BJ (cell line): ENCODE data around the gene PCDH1. TPM values are rescaled to one million over a fixed set of nuclear protein-coding genes. Genes with fewer than 3 reads are reported as not detected.
"Not testable (repeated sequence)": the region's sequence is repeated elsewhere in the genome, so short reads cannot be mapped to it uniquely, and the experiment has no call there.

ENCODE experiments used
- CTCF ChIA-PET: fragments of 350-600 bp; formaldehyde crosslinking; extraction: SDS; loops from one replicate; lab custom pipeline; 2021; ENCODE audit warnings: antibody characterized with exemption, inconsistent platforms; lab: Yijun Ruan, JAX
- POLR2A ChIA-PET: fragments of 300-600 bp; sonication (Branson Sonifier 250); formaldehyde crosslinking; extraction: SDS; loops from one replicate; lab custom pipeline; 2021; ENCODE audit warnings: antibody characterized with exemption; lab: Charles Lee
- DNase-seq: peaks from one replicate; pipeline ENCODE4 v3.0.0-alpha.2; 2011; ENCODE audit warnings: low read depth
- H3K27me3 ChIP-seq: 2 replicates; pipeline ENCODE4 v1.6.0; 2011; ENCODE audit warnings: low read length; ENCODE audit not compliant: control insufficient read depth, insufficient read depth
- H3K36me3 ChIP-seq: 2 replicates; pipeline ENCODE4 v1.5.1; 2011; ENCODE audit warnings: low read length; ENCODE audit not compliant: control insufficient read depth, insufficient read depth
- H3K4me3 ChIP-seq: 2 replicates; pipeline ENCODE4 v1.5.1; 2011; ENCODE audit warnings: low read depth, mild to moderate bottlenecking, control low read depth, low read length
- CTCF ChIP-seq: IDR thresholded peaks from 2 replicates; pipeline ENCODE4 v1.5.1; 2011; ENCODE audit warnings: low read depth, mild to moderate bottlenecking, control low read depth, inconsistent platforms, low read length, moderate library complexity; ENCODE audit not compliant: insufficient read depth
- polyA plus RNA-seq: library from polyadenylated mRNA; depleted of rRNA; stranded (reverse); fragments of >200 nt; gene quantifications from 2 replicates; pipeline ENCODE4 v1.2.3, GENCODE V29; 2011

PCDH1 gene
- polyA plus RNA-seq, 1 experiment = 2.1 TPM

- CTCF ChIA-PET = interaction anchor here (1.0 to 1.6 kb wide), 4 partner anchors 9 to 133 kb away, joined by 3 to 5 read pairs (median 4); no protein-coding TSS in a partner anchor
- no peak for DNase-seq
- TF ChIP-seq CTCF = no peak
These were observed 53.0 kb downstream of the PCDH1 start for GRCh38 chr5:141825241-141825671.

GRCh38 chr5:141824717-141825116 is 53.5 kb downstream of the PCDH1 start:
- ChIA-PET POLR2A (no interaction called here), CTCF (interaction anchor here (0.7 to 1.6 kb wide), 2 partner anchors 13 to 25 kb away, joined by 3 read pairs; no protein-coding TSS in a partner anchor)
- Histone ChIP-seq H3K27me3 (peaks cover 3% of the 10 kb centered on the region), H3K36me3 (no peaks in the 10 kb centered on the region), H3K4me3 (no peak overlapping the region)
- no peak for DNase-seq
- TF ChIP-seq CTCF = no peak

More at GRCh38 chr5:141825241-141825671, 53.0 kb downstream of the PCDH1 start:
- Histone ChIP-seq H3K36me3 (no peaks in the 10 kb centered on the region), H3K4me3 (no peak overlapping the region), H3K27me3 (peaks cover 3% of the 10 kb centered on the region)
- POLR2A ChIA-PET = no interaction called here

- TF ChIP-seq CTCF = no peak
- Histone ChIP-seq H3K27me3 (peaks cover 5% of the 10 kb centered on the region), H3K36me3 (no peaks in the 10 kb centered on the region), H3K4me3 (no peak overlapping the region)
- ChIA-PET POLR2A (no interaction called here), CTCF (interaction anchor here (1.2 to 1.9 kb wide), 3 partner anchors 9 to 56 kb away, joined by 4 to 8 read pairs (median 5); no protein-coding TSS in a partner anchor)
- DNase-seq = no peak
These were observed 55.2 kb downstream of the PCDH1 start for GRCh38 chr5:141823056-141823455.

DNA sequence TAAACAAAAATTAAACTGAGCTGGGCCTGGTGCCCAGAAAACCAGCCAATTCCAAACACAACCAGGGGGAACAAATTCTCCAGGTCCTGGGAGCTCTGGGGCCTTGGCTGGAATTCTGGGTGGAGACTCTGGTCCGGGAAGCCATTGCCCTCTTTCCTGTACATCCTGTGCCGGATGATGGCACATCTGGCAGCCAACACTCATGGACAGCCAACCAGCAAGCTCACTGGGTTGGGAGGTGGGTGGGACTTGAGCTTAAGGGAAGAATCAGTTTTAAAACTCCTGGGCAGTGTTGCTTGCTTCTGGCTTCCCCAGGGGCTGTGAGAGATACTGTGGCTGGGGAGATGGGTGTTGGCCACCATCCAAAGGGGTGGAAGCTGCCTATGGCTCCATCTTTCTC is 56.1 kb downstream of the PCDH1 start:
- CTCF ChIA-PET = interaction anchor here (0.8 to 1.9 kb wide), 4 partner anchors 8 to 120 kb away, joined by 3 to 8 read pairs (median 4); no protein-coding TSS in a partner anchor
- POLR2A ChIA-PET = no interaction called here
- Histone ChIP-seq H3K4me3 (no peak overlapping the region), H3K27me3 (peaks cover 5% of the 10 kb centered on the region), H3K36me3 (no peaks in the 10 kb centered on the region)
- no peak for TF ChIP-seq CTCF
- DNase-seq = no peak

- Histone ChIP-seq H3K27me3 (peaks cover 5% of the 10 kb centered on the region), H3K4me3 (no peak overlapping the region), H3K36me3 (no peaks in the 10 kb centered on the region)
- ChIA-PET CTCF (interaction anchor here (0.8 to 3.0 kb wide), 6 partner anchors 10 to 128 kb away, joined by 3 to 11 read pairs (median 6); no protein-coding TSS in a partner anchor), POLR2A (no interaction called here)
- DNase-seq = peak; percentile 90
- no peak for TF ChIP-seq CTCF
These were observed 56.7 kb downstream of the PCDH1 start for GRCh38 chr5:141821430-141821925.

DNA sequence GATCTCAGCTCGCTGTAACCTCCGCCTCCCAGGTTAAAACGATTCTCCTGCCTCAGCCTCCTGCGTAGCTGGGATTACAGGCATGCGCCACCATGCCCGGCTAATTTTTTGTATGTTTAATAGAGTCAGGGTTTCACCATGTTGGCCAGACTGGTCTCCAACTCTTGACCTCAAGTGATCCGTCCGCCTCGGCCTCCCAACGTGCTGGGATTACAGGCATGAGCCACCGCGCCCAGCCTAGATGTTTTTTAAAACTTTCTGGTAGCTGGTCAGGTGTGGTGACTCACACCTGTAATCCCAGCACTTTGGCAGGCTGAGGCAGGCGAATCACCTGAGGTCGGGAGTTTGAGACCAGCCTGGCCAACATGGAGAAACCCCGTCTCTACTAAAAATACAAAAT is 57.5 kb downstream of the PCDH1 start:
- DNase-seq, H3K36me3 ChIP-seq, H3K27me3 ChIP-seq, H3K4me3 ChIP-seq, POLR2A ChIA-PET: not testable (repeated sequence)
- CTCF ChIA-PET = interaction anchor here (0.8 to 3.0 kb wide), 3 partner anchors 10 to 127 kb away, joined by 3 to 11 read pairs (median 8); no protein-coding TSS in a partner anchor
